CD4-positive, alpha-beta T cell treated with Interferon alpha-2 for 1 hour (primary cell): ENCODE measurements around the gene TTF1.
"Not testable (repeated sequence)": the region's sequence is repeated elsewhere in the genome, so short reads cannot be mapped to it uniquely, and the experiment has no call there.

Source experiments
- DNase-seq, 2 donors: peaks; one replicate each; pipeline ENCODE4 v3.0.0-alpha.2; 2020 to 2022

The TTF1 gene

GRCh38 chr9:132410642-132411041 lies 4.0 kb upstream of the TTF1 start:
- DNase-seq: peak in 1 of 2 donors; percentile 22

- peak; percentile 18 to 48 for DNase-seq
These were observed 3.3 kb upstream of the TTF1 start, which contains the start of gene CFAP77 for GRCh38 chr9:132409828-132410528. Gene CFAP77, plus strand, starts transcription at chr9:132410211. Its CDS starts 61 bp downstream, at chr9:132410272.

- DNase-seq: no peak
These were observed 1.9 kb upstream of the TTF1 start for GRCh38 chr9:132408521-132408920.

- DNase-seq: no peak
These were observed 556 bp upstream of the TTF1 start for GRCh38 chr9:132407196-132407595.

- DNase-seq: peak in 1 of 2 donors; percentile 40
These were observed 2.3 kb downstream of the TTF1 start for GRCh38 chr9:132404228-132404881.

- no peak for DNase-seq
These were observed 4.8 kb downstream of the TTF1 start for GRCh38 chr9:132401824-132402223.

GRCh38 chr9:132395560-132395959 lies 11.1 kb downstream of the TTF1 start:
- no peak for DNase-seq

- DNase-seq: no peak
These were observed 15.2 kb downstream of the TTF1 start for GRCh38 chr9:132391449-132391848.

GRCh38 chr9:132390966-132391365 lies 15.7 kb downstream of the TTF1 start:
- no peak for DNase-seq

GRCh38 chr9:132387133-132387532 lies 19.5 kb downstream of the TTF1 start:
- DNase-seq: no peak

- peak in 1 of 2 donors; percentile 4 for DNase-seq
These were observed 22.3 kb downstream of the TTF1 start for GRCh38 chr9:132384376-132384775.

GRCh38 chr9:132383462-132383883 lies 23.2 kb downstream of the TTF1 start:
- DNase-seq: peak in 1 of 2 donors; percentile 42

- DNase-seq: no peak
These were observed 24.6 kb downstream of the TTF1 start for GRCh38 chr9:132381966-132382541.

GRCh38 chr9:132378416-132378815 lies 28.2 kb downstream of the TTF1 start:
- not testable (repeated sequence) for DNase-seq

- not testable (repeated sequence) for DNase-seq
These were observed 28.9 kb downstream of the TTF1 start for GRCh38 chr9:132377769-132378168.

- peak in 1 of 2 donors; percentile 47 for DNase-seq
These were observed 34.2 kb downstream of the TTF1 start for GRCh38 chr9:132372177-132373095.

- no peak for DNase-seq
These were observed 36.0 kb downstream of the TTF1 start for GRCh38 chr9:132370592-132370991.

GRCh38 chr9:132369421-132369820 lies 37.2 kb downstream of the TTF1 start:
- DNase-seq: no peak

GRCh38 chr9:132367613-132368313 lies 38.9 kb downstream of the TTF1 start:
- DNase-seq: no peak

GRCh38 chr9:132366481-132366880 lies 40.2 kb downstream of the TTF1 start:
- DNase-seq: no peak

- DNase-seq: no peak
These were observed 40.7 kb downstream of the TTF1 start for GRCh38 chr9:132365986-132366385.

GRCh38 chr9:132364068-132364467 lies 42.6 kb downstream of the TTF1 start:
- no peak for DNase-seq
